Hair follicle dermal papilla cell (primary cell): ENCODE data around the gene LHFPL6. TPM values are rescaled to one million over a fixed set of nuclear protein-coding genes. Genes with fewer than 3 reads are reported as not detected.

Experiments used
- total RNA-seq: library from RNA; depleted of rRNA; stranded (reverse); fragments of >200 nt; gene quantifications from 2 replicates; pipeline ENCODE4 v1.2.3, GENCODE V29; 2012

The LHFPL6 gene
- 89.6 and 90.5 TPM in 2 replicates for total RNA-seq

DNA sequence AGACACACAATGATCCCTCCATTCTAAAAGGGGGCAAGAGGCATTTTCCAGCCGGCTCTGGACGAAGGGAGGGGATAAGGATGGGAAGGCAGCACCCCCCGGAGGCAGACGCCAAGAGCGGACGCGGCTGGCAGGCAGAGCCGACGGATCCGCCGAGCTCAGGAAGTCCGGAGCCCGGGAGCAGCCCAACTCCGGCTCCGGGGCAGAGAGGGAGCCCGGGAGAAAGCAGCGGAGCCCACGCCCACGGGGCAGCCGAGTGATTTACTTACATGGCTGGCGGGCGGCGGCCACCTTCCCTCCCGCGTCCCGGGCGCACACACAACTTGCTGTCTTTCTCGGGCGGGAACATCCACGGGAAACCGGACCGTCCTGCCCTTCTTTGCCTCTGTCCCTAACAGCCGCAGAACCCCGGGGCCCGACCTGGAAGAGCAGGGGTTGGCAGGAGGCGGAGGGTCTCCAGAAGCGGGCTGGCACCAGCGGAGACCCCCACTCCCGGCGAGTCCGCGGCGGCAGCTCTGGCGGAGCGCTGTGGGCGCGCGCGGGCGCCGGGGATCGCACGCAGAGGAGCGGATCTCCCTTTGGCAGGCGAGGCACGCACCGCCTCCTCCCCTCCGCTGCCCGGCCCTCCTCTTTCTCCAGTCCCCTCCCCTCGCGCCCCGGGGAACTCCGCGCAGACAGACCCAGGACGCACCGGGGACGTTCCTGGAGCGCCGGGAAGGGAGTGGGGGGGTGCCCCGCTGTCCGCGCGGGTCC, at the start of gene LHFPL6:
LHFPL6 (minus strand) TSS at position 580 of the 753 bp plus-strand sequence.

Other genes with a start within 250 kb of the LHFPL6 start
- 40.9 and 42.0 TPM in 2 replicates for gene COG6, start 52.5 kb upstream of the LHFPL6 start, total RNA-seq